HEK293 (cell line): Measurements from ENCODE around the gene NEK11.

Experiments used
- CTCF ChIA-PET: fragments of 350-600 bp; formaldehyde crosslinking; extraction: SDS; loops from one replicate; lab custom pipeline; 2021; ENCODE audit warnings: antibody characterized with exemption; lab: Yijun Ruan, JAX
- POLR2A ChIA-PET: fragments of 300-600 bp; formaldehyde crosslinking; extraction: SDS; loops from one replicate; lab custom pipeline; 2020; ENCODE audit warnings: antibody characterized with exemption, inconsistent platforms; lab: Yijun Ruan, JAX
- H3K27ac ChIP-seq: fragments of 200-500 bp; sonication (Bioruptor generic); 2 replicates; pipeline ENCODE4 v1.5.1; 2014; ENCODE audit warnings: low read depth, low read length, control low read depth, inconsistent platforms; ENCODE audit errors: extremely low read depth
- H3K36me3 ChIP-seq, 2 experiments: fragments of 200-500 bp in 1 of 2; sonication (Bioruptor generic) in 1 of 2; 1 replicate in 1 of 2; 2 replicates in 1 of 2; pipeline ENCODE4 v1.5.1; 2014 to 2017; ENCODE audit warnings: inconsistent platforms in 2 of 2, low read length in 2 of 2; ENCODE audit not compliant: control insufficient read depth in 2 of 2, insufficient read depth in 1 of 2
- H3K4me1 ChIP-seq: fragments of 200-500 bp; sonication (Bioruptor generic); 2 replicates; pipeline ENCODE4 v1.5.1; 2014; ENCODE audit warnings: mild to moderate bottlenecking, low read length, inconsistent platforms; ENCODE audit not compliant: control insufficient read depth, insufficient read depth
- H3K4me3 ChIP-seq: 2 replicates; pipeline ENCODE4 v1.5.1; 2011; ENCODE audit warnings: low read depth, mild to moderate bottlenecking, control low read depth, low read length, moderate library complexity
- H3K9me3 ChIP-seq: fragments of 200-500 bp; sonication (Bioruptor generic); 2 replicates; pipeline ENCODE4 v1.5.1; 2014; ENCODE audit warnings: low read depth, low read length, inconsistent platforms; ENCODE audit not compliant: control insufficient read depth, insufficient read depth
- AEBP2 ChIP-seq: fragments of 450-650 bp; formaldehyde crosslinking; IDR thresholded peaks from 2 replicates; pipeline ENCODE4 v1.5.1; 2016; ENCODE audit warnings: missing biosample characterization, missing genetic modification characterization, borderline replicate concordance
- FEZF1 ChIP-seq: fragments of 450-650 bp; formaldehyde crosslinking; IDR thresholded peaks from 2 replicates; pipeline ENCODE4 v1.5.1; 2016; ENCODE audit warnings: missing biosample characterization, missing genetic modification characterization
- GLI4 ChIP-seq: fragments of 450-650 bp; formaldehyde crosslinking; IDR thresholded peaks from 2 replicates; pipeline ENCODE4 v1.5.1; 2016; ENCODE audit warnings: missing biosample characterization, missing genetic modification characterization
- OVOL3 ChIP-seq: fragments of 450-650 bp; formaldehyde crosslinking; IDR thresholded peaks from 2 replicates; pipeline ENCODE4 v1.5.1; 2016; ENCODE audit warnings: missing biosample characterization, missing genetic modification characterization
- SCRT1 ChIP-seq: fragments of 450-650 bp; formaldehyde crosslinking; IDR thresholded peaks from 2 replicates; pipeline ENCODE4 v1.5.1; 2016; ENCODE audit warnings: missing biosample characterization, missing genetic modification characterization, borderline replicate concordance
- SP2 ChIP-seq: fragments of 450-650 bp; formaldehyde crosslinking; IDR thresholded peaks from 2 replicates; pipeline ENCODE4 v1.5.1; 2016; ENCODE audit warnings: missing biosample characterization, missing genetic modification characterization
- SP7 ChIP-seq: fragments of 450-650 bp; formaldehyde crosslinking; IDR thresholded peaks from 2 replicates; pipeline ENCODE4 v1.5.1; 2016; ENCODE audit warnings: missing biosample characterization, missing genetic modification characterization
- ZBTB17 ChIP-seq: fragments of 450-650 bp; formaldehyde crosslinking; IDR thresholded peaks from 2 replicates; pipeline ENCODE4 v1.5.1; 2016; ENCODE audit warnings: missing biosample characterization, missing genetic modification characterization
- ZBTB21 ChIP-seq: fragments of 450-650 bp; formaldehyde crosslinking; IDR thresholded peaks from 2 replicates; pipeline ENCODE4 v1.5.1; 2017; ENCODE audit warnings: missing biosample characterization, missing genetic modification characterization
- ZBTB26 ChIP-seq: fragments of 450-650 bp; formaldehyde crosslinking; optimal IDR thresholded peaks from 2 replicates; pipeline ENCODE3; 2016; ENCODE audit warnings: missing biosample characterization, mild to moderate bottlenecking, missing genetic modification characterization
- ZNF132 ChIP-seq: fragments of 450-650 bp; formaldehyde crosslinking; IDR thresholded peaks from 2 replicates; pipeline ENCODE4 v1.5.1; 2017; ENCODE audit warnings: missing biosample characterization, missing genetic modification characterization, borderline replicate concordance
- ZNF140 ChIP-seq: fragments of 450-650 bp; formaldehyde crosslinking; IDR thresholded peaks from 2 replicates; pipeline ENCODE4 v1.5.1; 2016; ENCODE audit warnings: missing biosample characterization, missing genetic modification characterization
- ZNF155 ChIP-seq: fragments of 450-650 bp; formaldehyde crosslinking; IDR thresholded peaks from 2 replicates; pipeline ENCODE4 v1.5.1; 2016; ENCODE audit warnings: missing biosample characterization, missing genetic modification characterization
- ZNF23 ChIP-seq: fragments of 450-650 bp; formaldehyde crosslinking; IDR thresholded peaks from 2 replicates; pipeline ENCODE4 v1.5.1; 2016; ENCODE audit warnings: missing biosample characterization, missing genetic modification characterization, borderline replicate concordance
- ZNF280C ChIP-seq: fragments of 450-650 bp; formaldehyde crosslinking; IDR thresholded peaks from 2 replicates; pipeline ENCODE4 v1.5.1; 2016; ENCODE audit warnings: missing biosample characterization, missing genetic modification characterization
- ZNF473 ChIP-seq: fragments of 450-650 bp; formaldehyde crosslinking; IDR thresholded peaks from 2 replicates; pipeline ENCODE4 v1.5.1; 2017; ENCODE audit warnings: missing biosample characterization, missing genetic modification characterization
- ZNF529 ChIP-seq: fragments of 450-650 bp; formaldehyde crosslinking; IDR thresholded peaks from 2 replicates; pipeline ENCODE4 v1.5.1; 2017; ENCODE audit warnings: missing genetic modification characterization, missing biosample characterization; ENCODE audit not compliant: insufficient replicate concordance
- ZNF530 ChIP-seq: fragments of 450-650 bp; formaldehyde crosslinking; IDR thresholded peaks from 2 replicates; pipeline ENCODE4 v1.5.1; 2016; ENCODE audit warnings: low read depth, missing biosample characterization, missing genetic modification characterization
- ZNF561 ChIP-seq: fragments of 450-650 bp; IDR thresholded peaks from 2 replicates; pipeline ENCODE4 v1.5.1; 2018; ENCODE audit warnings: missing biosample characterization, missing genetic modification characterization, borderline replicate concordance
- ZNF600 ChIP-seq: fragments of 450-650 bp; formaldehyde crosslinking; IDR thresholded peaks from 2 replicates; pipeline ENCODE4 v1.5.1; 2016; ENCODE audit warnings: missing biosample characterization, missing genetic modification characterization
- ZNF623 ChIP-seq: fragments of 450-650 bp; formaldehyde crosslinking; IDR thresholded peaks from 2 replicates; pipeline ENCODE4 v1.5.1; 2016; ENCODE audit warnings: missing biosample characterization, missing genetic modification characterization
- ZNF626 ChIP-seq: fragments of 450-650 bp; sonication (Bioruptor Pico); formaldehyde crosslinking; IDR thresholded peaks from 2 replicates; pipeline ENCODE4 v1.5.1; 2018; ENCODE audit warnings: missing biosample characterization, missing genetic modification characterization, inconsistent platforms
- ZNF629 ChIP-seq: fragments of 450-650 bp; formaldehyde crosslinking; IDR thresholded peaks from 2 replicates; pipeline ENCODE4 v1.5.1; 2017; ENCODE audit warnings: missing biosample characterization, missing genetic modification characterization
- ZNF747 ChIP-seq: fragments of 450-650 bp; formaldehyde crosslinking; IDR thresholded peaks from 2 replicates; pipeline ENCODE4 v1.5.1; 2016; ENCODE audit warnings: missing biosample characterization, missing genetic modification characterization
- ZNF776 ChIP-seq: fragments of 450-650 bp; formaldehyde crosslinking; IDR thresholded peaks from 2 replicates; pipeline ENCODE4 v1.5.0; 2017; ENCODE audit warnings: missing biosample characterization, missing genetic modification characterization, borderline replicate concordance
- ZSCAN18 ChIP-seq: fragments of 450-650 bp; formaldehyde crosslinking; IDR thresholded peaks from 2 replicates; pipeline ENCODE4 v1.5.1; 2016; ENCODE audit warnings: missing biosample characterization, missing genetic modification characterization
- ZSCAN30 ChIP-seq: fragments of 450-650 bp; IDR thresholded peaks from 2 replicates; pipeline ENCODE4 v1.5.1; 2018; ENCODE audit warnings: missing biosample characterization, mild to moderate bottlenecking, missing genetic modification characterization, moderate library complexity
- ZSCAN5A ChIP-seq: fragments of 450-650 bp; formaldehyde crosslinking; IDR thresholded peaks from 2 replicates; pipeline ENCODE4 v1.5.1; 2016; ENCODE audit warnings: missing biosample characterization, missing genetic modification characterization
- ZXDB ChIP-seq: fragments of 450-650 bp; formaldehyde crosslinking; IDR thresholded peaks from 2 replicates; pipeline ENCODE4 v1.5.1; 2016; ENCODE audit warnings: missing biosample characterization, missing genetic modification characterization

The NEK11 gene

GRCh38 chr3:131361464-131362421, 335.1 kb downstream of the NEK11 start:
- Histone ChIP-seq H3K9me3 (no peaks in the 10 kb centered on the region), H3K36me3 (no peaks in the 10 kb centered on the region), H3K4me1 (no peaks in the 10 kb centered on the region), H3K27ac (no peak overlapping the region), H3K4me3 (no peak overlapping the region)
- ChIA-PET CTCF (no interaction called here), POLR2A (no interaction called here)
- TF ChIP-seq SCRT1 (tag by site-specific recombination) = no peak
- no peak for TF ChIP-seq ZNF473
- no peak for TF ChIP-seq ZNF140
- no peak for TF ChIP-seq ZNF529 (tag by site-specific recombination)
- no peak for TF ChIP-seq ZNF600
- TF ChIP-seq ZSCAN5A (tag by site-specific recombination) = no peak
- no peak for TF ChIP-seq ZSCAN30 (tag by site-specific recombination)
- TF ChIP-seq SP2 = no peak
- TF ChIP-seq ZNF623 (tag by site-specific recombination) = no peak
- TF ChIP-seq ZNF626 (tag by site-specific recombination) = no peak
- no peak for TF ChIP-seq ZNF23 (tag by site-specific recombination)
- no peak for TF ChIP-seq OVOL3 (tag by site-specific recombination)
- TF ChIP-seq GLI4 (tag by site-specific recombination) = no peak
- no peak for TF ChIP-seq ZBTB21 (tag by site-specific recombination)
- no peak for TF ChIP-seq AEBP2 (tag by site-specific recombination)
- TF ChIP-seq ZNF629 (tag by site-specific recombination) = no peak
- TF ChIP-seq ZNF747 (tag by site-specific recombination) = no peak
- no peak for TF ChIP-seq ZNF530 (tag by site-specific recombination)
- TF ChIP-seq ZSCAN18 = no peak
- no peak for TF ChIP-seq ZXDB (tag by site-specific recombination)

GRCh38 chr3:131363275-131363674, 336.6 kb downstream of the NEK11 start:
- ChIA-PET POLR2A (no interaction called here), CTCF (no interaction called here)
- Histone ChIP-seq H3K9me3 (no peaks in the 10 kb centered on the region), H3K27ac (no peak overlapping the region), H3K36me3 (no peaks in the 10 kb centered on the region), H3K4me3 (no peak overlapping the region), H3K4me1 (no peaks in the 10 kb centered on the region)
- TF ChIP-seq ZBTB17 (tag by site-specific recombination) (no peak), FEZF1 (no peak), ZNF626 (tag by site-specific recombination) (no peak), ZNF155 (tag by site-specific recombination) (no peak), ZBTB26 (tag by site-specific recombination) (no peak), SP7 (tag by site-specific recombination) (no peak), ZNF561 (no peak), ZNF776 (no peak), ZNF132 (tag by site-specific recombination) (no peak), ZNF280C (no peak)
